Uterus (tissue), 4 donors: ENCODE measurements around the gene ABI3BP. TPM values are rescaled to one million over a fixed set of nuclear protein-coding genes. Genes with fewer than 3 reads are reported as not detected.

Experiments used
- DNase-seq, 2 donors: peaks; one replicate each; pipeline ENCODE4 v3.0.0-alpha.2; 2019 to 2020
- H3K27ac ChIP-seq, 2 donors: fragments of 200-600 bp; sonication (generic); 1 replicate in 1 of 2; 2 replicates in 1 of 2; pipeline ENCODE4 v1.5.1; 2016 to 2018
- H3K27me3 ChIP-seq, 2 donors: fragments of 200-600 bp; sonication (generic); one replicate each; pipeline ENCODE4 v1.5.1; 2018 to 2019; ENCODE audit warnings: control low read depth in 1 of 2
- H3K36me3 ChIP-seq, 2 donors: fragments of 200-600 bp; sonication (generic); one replicate each; pipeline ENCODE4 v1.5.1; 2019; ENCODE audit warnings: control low read depth in 1 of 2
- H3K4me1 ChIP-seq, 2 donors: fragments of 200-600 bp; sonication (generic); one replicate each; pipeline ENCODE4 v1.5.1; 2018 to 2019; ENCODE audit warnings: control low read depth in 1 of 2
- H3K4me3 ChIP-seq, 2 donors: fragments of 200-600 bp; sonication (generic); 1 replicate in 1 of 2; 2 replicates in 1 of 2; pipeline ENCODE4 v1.5.1; 2018 to 2019; ENCODE audit warnings: mild to moderate bottlenecking in 1 of 2
- H3K9me3 ChIP-seq, 2 donors: fragments of 200-600 bp; sonication (generic); one replicate each; pipeline ENCODE4 v1.5.1; 2019; ENCODE audit warnings: control low read depth in 1 of 2
- POLR2A ChIP-seq, 2 donors: fragments of 450-650 bp; IDR thresholded peaks; one replicate each; pipeline ENCODE4 v1.6.1; 2016; ENCODE audit warnings: antibody characterized with exemption in 2 of 2, mild to moderate bottlenecking in 1 of 2, moderate library complexity in 1 of 2
- intact Hi-C: fragments of 100-400 bp; cut with DNase I; formaldehyde crosslinking; loops from one replicate; pipeline ENCODE4 v1.15.1; 2023; ENCODE audit warnings: low total_unique reads
- total RNA-seq, 4 donors: library from RNA; depleted of rRNA in 3 of 4; stranded (reverse); fragments of >200 nt in 3 of 4; gene quantifications; one replicate each; pipeline versions ENCODE4 v1.1.0 to v1.2.4, GENCODE V29; 2014 to 2023
- TF ChIP-seq, protein P1 (sequence below), 4 experiments: fragments of 200-600 bp in 2 of 4; fragments of 450-650 bp in 2 of 4; sonication (generic) in 2 of 4; IDR thresholded peaks; one replicate each; pipeline ENCODE4 v1.5.1; 2016 to 2019; ENCODE audit warnings: antibody characterized with exemption in 4 of 4, mild to moderate bottlenecking in 2 of 4, moderate library complexity in 1 of 4
- donor health status: DM: yes; HTN: yes; CAD: no.

ABI3BP gene
- total RNA-seq, 4 donors from 2014 or later: 38.8 to 156 (median 89.2) TPM

DNA sequence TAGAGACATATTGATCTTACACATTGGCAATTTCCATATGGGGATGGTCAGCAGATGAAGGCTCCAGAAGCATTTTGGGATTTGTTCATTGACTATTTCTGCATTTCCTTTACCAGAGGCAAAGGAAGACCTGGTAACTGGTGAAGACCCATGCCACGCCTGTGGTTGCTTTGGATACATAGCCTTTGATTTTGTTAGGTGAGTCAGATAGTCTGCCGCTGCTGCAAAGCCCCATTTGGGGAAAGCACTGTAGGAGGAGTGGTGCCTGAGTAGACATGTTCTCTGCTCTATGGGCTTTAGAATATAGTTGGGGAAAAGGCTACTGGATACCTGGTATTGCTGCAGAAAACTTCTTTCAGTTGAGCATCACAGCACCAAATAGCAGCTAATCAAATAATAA is 227.2 kb downstream of the ABI3BP start:
- no peak for DNase-seq
- Histone ChIP-seq H3K4me3 (no peak overlapping the region), H3K4me1 (peaks cover 0 to 3% of the 10 kb centered on the region in 2 donors), H3K9me3 (no peaks in the 10 kb centered on the region), H3K36me3 (no peaks in the 10 kb centered on the region), H3K27ac (no peak overlapping the region), H3K27me3 (no peaks in the 10 kb centered on the region)
- no peak for TF ChIP-seq POLR2A (IDR thresholded peaks at IDR 0.05)
- TF ChIP-seq, protein P1, sequence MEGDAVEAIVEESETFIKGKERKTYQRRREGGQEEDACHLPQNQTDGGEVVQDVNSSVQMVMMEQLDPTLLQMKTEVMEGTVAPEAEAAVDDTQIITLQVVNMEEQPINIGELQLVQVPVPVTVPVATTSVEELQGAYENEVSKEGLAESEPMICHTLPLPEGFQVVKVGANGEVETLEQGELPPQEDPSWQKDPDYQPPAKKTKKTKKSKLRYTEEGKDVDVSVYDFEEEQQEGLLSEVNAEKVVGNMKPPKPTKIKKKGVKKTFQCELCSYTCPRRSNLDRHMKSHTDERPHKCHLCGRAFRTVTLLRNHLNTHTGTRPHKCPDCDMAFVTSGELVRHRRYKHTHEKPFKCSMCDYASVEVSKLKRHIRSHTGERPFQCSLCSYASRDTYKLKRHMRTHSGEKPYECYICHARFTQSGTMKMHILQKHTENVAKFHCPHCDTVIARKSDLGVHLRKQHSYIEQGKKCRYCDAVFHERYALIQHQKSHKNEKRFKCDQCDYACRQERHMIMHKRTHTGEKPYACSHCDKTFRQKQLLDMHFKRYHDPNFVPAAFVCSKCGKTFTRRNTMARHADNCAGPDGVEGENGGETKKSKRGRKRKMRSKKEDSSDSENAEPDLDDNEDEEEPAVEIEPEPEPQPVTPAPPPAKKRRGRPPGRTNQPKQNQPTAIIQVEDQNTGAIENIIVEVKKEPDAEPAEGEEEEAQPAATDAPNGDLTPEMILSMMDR (IDR thresholded peaks at IDR 0.05): no peak
- intact Hi-C loops: no loop called here

DNA sequence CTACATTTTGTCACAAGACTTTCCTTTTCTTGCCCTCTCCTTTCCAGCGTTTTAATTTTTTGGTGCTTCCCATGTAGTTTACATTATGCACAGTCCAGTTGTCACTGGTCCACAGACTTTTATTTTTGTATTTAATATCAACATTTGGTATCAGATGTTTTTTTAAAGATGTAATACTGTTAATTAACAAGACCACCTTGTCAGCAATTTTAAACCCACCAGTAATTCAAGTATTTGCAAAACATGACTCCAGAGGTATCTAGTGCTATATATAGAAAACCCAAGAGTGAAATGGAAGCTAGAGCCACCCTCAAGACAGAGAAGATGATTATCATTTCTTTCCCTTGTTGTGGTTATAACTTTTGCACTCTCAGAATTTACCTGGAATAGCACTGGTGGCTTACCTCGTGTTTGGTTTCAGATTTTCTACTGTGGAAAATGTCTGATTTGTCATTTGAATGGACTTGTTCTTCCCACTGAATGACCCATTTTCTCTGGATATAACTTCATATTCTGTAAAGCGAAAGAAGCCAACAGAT is 227.7 kb downstream of the ABI3BP start:
- no peak for DNase-seq
- TF ChIP-seq POLR2A (IDR thresholded peaks at IDR 0.05): no peak
- TF ChIP-seq, protein P1 (IDR thresholded peaks at IDR 0.05): no peak
- intact Hi-C loops: no loop called here
- Histone ChIP-seq H3K36me3 (no peaks in the 10 kb centered on the region), H3K4me1 (peaks cover 0 to 3% of the 10 kb centered on the region in 2 donors), H3K4me3 (no peak overlapping the region), H3K27ac (no peak overlapping the region), H3K27me3 (no peaks in the 10 kb centered on the region), H3K9me3 (no peaks in the 10 kb centered on the region)

DNA sequence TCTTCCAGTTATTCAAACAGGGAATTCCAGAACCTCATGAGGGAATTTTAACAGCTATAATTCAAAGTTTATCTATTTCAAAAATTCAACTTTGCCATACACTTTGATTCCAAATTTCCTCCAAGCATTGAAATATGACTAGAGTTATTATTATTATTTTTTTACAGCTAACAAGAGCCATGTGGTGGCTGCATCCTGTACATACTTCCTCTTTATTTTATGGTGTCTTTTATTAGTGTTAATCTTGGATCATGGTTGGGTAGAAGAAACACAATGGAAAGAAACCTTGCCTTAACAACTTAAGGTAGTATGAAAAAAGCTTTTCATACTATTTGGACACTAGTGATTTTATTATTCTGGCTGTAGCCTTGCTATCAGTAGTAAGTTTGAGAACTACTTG is 231.3 kb downstream of the ABI3BP start:
- H3K9me3 ChIP-seq: no peaks in the 10 kb centered on the region
- no peak for DNase-seq
- intact Hi-C loops: no loop called here
- no peak for TF ChIP-seq POLR2A (IDR thresholded peaks at IDR 0.05)
- TF ChIP-seq, protein P1 (IDR thresholded peaks at IDR 0.05): no peak
- peaks cover 0 to 3% of the 10 kb centered on the region in 2 donors for H3K4me1 ChIP-seq
- no peak overlapping the region for H3K4me3 ChIP-seq
- no peaks in the 10 kb centered on the region for H3K27me3 ChIP-seq
- no peaks in the 10 kb centered on the region for H3K36me3 ChIP-seq
- no peak overlapping the region for H3K27ac ChIP-seq

DNA sequence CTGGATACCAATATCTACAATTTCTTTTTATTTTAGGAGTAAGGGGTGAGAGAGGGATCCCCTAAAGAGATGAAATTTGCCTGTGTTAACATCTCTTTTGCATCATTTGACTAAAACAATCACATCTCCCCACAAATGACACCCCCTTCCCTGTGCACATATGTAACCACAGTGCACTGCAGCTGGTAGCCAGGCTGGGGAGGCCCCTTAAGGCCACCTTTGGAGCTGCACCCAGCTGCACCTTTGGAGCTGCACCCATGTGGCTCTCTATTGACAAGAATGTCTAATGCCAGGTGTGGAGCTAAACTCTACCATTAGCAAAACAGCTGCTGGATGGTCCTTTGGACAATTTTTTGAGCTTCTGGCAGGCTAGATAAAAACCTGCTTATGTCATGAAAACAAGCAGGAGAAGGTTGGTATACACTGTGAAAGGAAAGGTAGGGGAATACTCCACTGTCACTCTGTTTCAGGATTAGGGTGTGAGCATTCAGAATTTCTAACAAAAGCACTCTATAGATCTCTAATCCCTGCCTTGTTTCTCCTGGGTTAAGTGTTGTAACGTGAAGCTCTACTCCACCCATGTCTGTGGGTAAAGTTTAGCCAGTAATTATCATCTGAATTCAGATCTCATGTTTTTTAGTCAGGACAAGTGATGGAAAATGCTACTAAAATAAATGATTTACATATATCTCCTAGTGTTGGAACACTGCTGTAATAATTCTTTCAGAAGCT is 231.8 kb downstream of the ABI3BP start:
- intact Hi-C loops: no loop called here

DNA sequence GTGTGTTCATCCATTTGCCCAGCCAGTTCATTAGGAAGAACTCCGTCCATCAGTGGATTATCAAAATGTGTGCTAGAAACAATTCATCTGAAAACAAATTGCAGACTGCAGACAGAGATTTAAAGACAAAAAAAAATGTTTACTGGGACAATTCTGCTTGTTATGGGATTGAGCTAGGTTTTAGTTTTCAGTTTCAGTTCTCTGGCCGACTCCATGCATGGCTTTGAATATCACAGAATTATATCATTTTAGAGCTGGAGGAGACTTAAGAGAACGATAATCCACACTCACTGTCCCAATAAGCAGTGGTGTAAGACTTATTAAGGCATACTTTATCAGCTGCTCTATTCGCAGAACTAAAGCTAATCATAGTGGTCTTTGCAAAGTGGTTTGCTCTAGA is 232.8 kb downstream of the ABI3BP start:
- Histone ChIP-seq H3K4me1 (peaks cover 0 to 3% of the 10 kb centered on the region in 2 donors), H3K36me3 (no peaks in the 10 kb centered on the region), H3K4me3 (no peak overlapping the region), H3K9me3 (no peaks in the 10 kb centered on the region), H3K27ac (peak overlapping the region in 1 of 2 donors; percentile 40), H3K27me3 (no peaks in the 10 kb centered on the region)
- TF ChIP-seq, protein P1 (IDR thresholded peaks at IDR 0.05): no peak
- TF ChIP-seq POLR2A (IDR thresholded peaks at IDR 0.05): no peak
- intact Hi-C loops: no loop called here
- DNase-seq: no peak

More for the DNA sequence above, 231.8 kb downstream of the ABI3BP start:
- no peaks in the 10 kb centered on the region for H3K36me3 ChIP-seq
- TF ChIP-seq, protein P1 (IDR thresholded peaks at IDR 0.05): no peak
- TF ChIP-seq POLR2A (IDR thresholded peaks at IDR 0.05): no peak
- H3K4me3 ChIP-seq: no peak overlapping the region
- H3K4me1 ChIP-seq: peaks cover 0 to 3% of the 10 kb centered on the region in 2 donors
- no peaks in the 10 kb centered on the region for H3K27me3 ChIP-seq
- no peaks in the 10 kb centered on the region for H3K9me3 ChIP-seq
- no peak overlapping the region for H3K27ac ChIP-seq
- DNase-seq: no peak
